RWPE2 (cell line): ENCODE results near the gene DDAH1.

ENCODE experiments used
- ATAC-seq: fragments of 200-7000 bp; cut with Tn5 transposase; 3 replicates; pipeline ENCODE4 v1.9.1; 2021; ENCODE audit warnings: low read depth
- DNase-seq: peaks from one replicate; pipeline ENCODE4 v3.0.0-alpha.2; 2020; ENCODE audit warnings: low spot score
- H3K27ac ChIP-seq: fragments of 450-650 bp; 2 replicates; pipeline ENCODE4 v1.5.1; 2017; ENCODE audit warnings: mild to moderate bottlenecking; ENCODE audit not compliant: poor library complexity, severe bottlenecking
- H3K27me3 ChIP-seq: fragments of 250-450 bp; sonication (Bioruptor Pico); 2 replicates; pipeline ENCODE4 v1.5.1; 2021; ENCODE audit warnings: mild to moderate bottlenecking, moderate library complexity; ENCODE audit not compliant: insufficient read depth, poor library complexity, severe bottlenecking
- H3K36me3 ChIP-seq: fragments of 250-450 bp; sonication (Bioruptor Pico); 2 replicates; pipeline ENCODE4 v1.5.1; 2020; ENCODE audit warnings: low read depth, mild to moderate bottlenecking, moderate library complexity
- H3K4me1 ChIP-seq: fragments of 250-450 bp; sonication (Bioruptor Pico); 2 replicates; pipeline ENCODE4 v1.5.1; 2021; ENCODE audit warnings: mild to moderate bottlenecking, moderate library complexity; ENCODE audit not compliant: insufficient read depth, poor library complexity, severe bottlenecking
- H3K4me3 ChIP-seq: fragments of 250-450 bp; sonication (Bioruptor Pico); 2 replicates; pipeline ENCODE4 v1.5.1; 2021; ENCODE audit warnings: mild to moderate bottlenecking, moderate library complexity; ENCODE audit not compliant: severe bottlenecking
- H3K9me3 ChIP-seq: fragments of 250-450 bp; sonication (Bioruptor Pico); 2 replicates; pipeline ENCODE4 v1.5.1; 2021; ENCODE audit warnings: mild to moderate bottlenecking, moderate library complexity; ENCODE audit not compliant: severe bottlenecking
- CTCF ChIP-seq: fragments of 450-650 bp; IDR thresholded peaks from one replicate; pipeline ENCODE4 v1.5.1; 2017; ENCODE audit warnings: mild to moderate bottlenecking, moderate library complexity; ENCODE audit not compliant: poor library complexity, severe bottlenecking

Gene DDAH1

GRCh38 chr1:85278853-85279314 is 186.1 kb downstream of the DDAH1 start:
- peak overlapping the region; percentile 86 for H3K27ac ChIP-seq
- peaks cover 11% of the 10 kb centered on the region for H3K36me3 ChIP-seq
- H3K9me3 ChIP-seq, result no peaks in the 10 kb centered on the region
- DNase-seq (no peak), ATAC-seq (peak; percentile 60)
- no peak for TF ChIP-seq CTCF
- peaks cover 33% of the 10 kb centered on the region for H3K4me1 ChIP-seq
- no peak overlapping the region for H3K4me3 ChIP-seq
- H3K27me3 ChIP-seq, result no peaks in the 10 kb centered on the region

- Histone ChIP-seq H3K4me1 (peaks cover 33% of the 10 kb centered on the region), H3K27me3 (no peaks in the 10 kb centered on the region), H3K4me3 (no peak overlapping the region), H3K9me3 (no peaks in the 10 kb centered on the region), H3K36me3 (peaks cover 22% of the 10 kb centered on the region), H3K27ac (peak overlapping the region; percentile 86)
- ATAC-seq (no peak), DNase-seq (no peak)
- no peak for TF ChIP-seq CTCF
These were observed 187.2 kb downstream of the DDAH1 start for GRCh38 chr1:85277802-85278201.

- Histone ChIP-seq H3K4me3 (no peak overlapping the region), H3K9me3 (no peaks in the 10 kb centered on the region), H3K27me3 (no peaks in the 10 kb centered on the region), H3K36me3 (peaks cover 27% of the 10 kb centered on the region), H3K27ac (peak overlapping the region; percentile 86), H3K4me1 (peaks cover 33% of the 10 kb centered on the region)
- no peak for DNase-seq
- no peak for TF ChIP-seq CTCF
- ATAC-seq, result no peak
These were observed 187.8 kb downstream of the DDAH1 start for GRCh38 chr1:85276978-85277639.

GRCh38 chr1:85276215-85276977 is 188.6 kb downstream of the DDAH1 start, which contains the start of gene BCL10:
TSS of gene BCL10 (minus strand) at chr1:85276632. CDS start at chr1:85276352, 280 bp downstream.
- peak within 1 kb of the TSS; percentile 86 for H3K27ac ChIP-seq
- no peak for TF ChIP-seq CTCF
- ATAC-seq (peak; percentile 93), DNase-seq (peak; percentile 98)
- no peaks in the 10 kb centered on the region for H3K27me3 ChIP-seq
- H3K4me3 ChIP-seq, result peak within 1 kb of the TSS; percentile 62
- peaks cover 33% of the 10 kb centered on the region for H3K4me1 ChIP-seq
- H3K9me3 ChIP-seq, result no peaks in the 10 kb centered on the region
- peaks cover 34% of the 10 kb centered on the region for H3K36me3 ChIP-seq
